ENCODE results near the gene SNX32. TPM values are rescaled to one million over a fixed set of nuclear protein-coding genes. Genes with fewer than 3 reads are reported as not detected.
"Not testable (repeated sequence)": the region's sequence is repeated elsewhere in the genome, so short reads cannot be mapped to it uniquely, and the experiment has no call there.

SNX32 gene
- total RNA-seq, 2 donors from 2014 or later = 0.52 to 1.0 TPM

- no peak overlapping the region for H3K27ac Mint-ChIP-seq
Measured at GRCh38 chr11:65829459-65829858, 4.3 kb upstream of the SNX32 start.

DNA sequence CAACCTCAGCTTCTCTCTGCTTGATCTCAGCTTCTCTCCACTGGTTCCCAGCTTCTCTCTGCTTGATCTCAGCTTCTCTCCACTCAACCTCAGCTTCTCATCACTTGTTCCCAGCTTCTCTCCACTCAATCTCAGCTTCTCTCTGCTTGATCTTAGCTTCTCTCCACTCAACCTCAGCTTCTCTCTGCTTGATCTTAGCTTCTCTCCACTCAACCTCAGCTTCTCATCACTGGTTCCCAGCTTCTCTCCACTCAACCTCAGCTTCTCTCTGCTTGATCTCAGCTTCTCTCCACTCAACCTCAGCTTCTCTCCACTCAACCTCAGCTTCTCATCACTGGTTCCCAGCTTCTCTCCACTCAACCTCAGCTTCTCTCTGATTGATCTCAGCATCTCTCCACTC lies 1.5 kb upstream of the SNX32 start:
- not testable (repeated sequence) for H3K36me3 Mint-ChIP-seq; ATAC-seq; H3K4me3 Mint-ChIP-seq; DNase-seq (ENCODE audit: low spot score); H3K9me3 Mint-ChIP-seq
- Mint-ChIP-seq H3K27me3 (peaks cover 17 to 18% of the 10 kb centered on the region in 2 donors), H3K4me1 (ENCODE audit: low read depth in 2 of 2) (peaks cover 6 to 16% of the 10 kb centered on the region in 2 donors), H3K27ac (peak overlapping the region in 1 of 2 donors; percentile 60)

More at GRCh38 chr11:65829459-65829858, 4.3 kb upstream of the SNX32 start:
- no peak overlapping the region for H3K4me3 Mint-ChIP-seq
- ATAC-seq (no peak), DNase-seq (ENCODE audit: low spot score) (no peak)
- H3K4me1 Mint-ChIP-seq (ENCODE audit: low read depth in 2 of 2) = peaks cover 6 to 16% of the 10 kb centered on the region in 2 donors
- peaks cover 17 to 18% of the 10 kb centered on the region in 2 donors for H3K27me3 Mint-ChIP-seq
- peaks cover 5% of the 10 kb centered on the region for H3K9me3 Mint-ChIP-seq
- no peaks in the 10 kb centered on the region for H3K36me3 Mint-ChIP-seq

GRCh38 chr11:65834202-65834601 lies 439 bp downstream of the SNX32 start:
- peaks cover 15 to 18% of the 10 kb centered on the region in 2 donors for H3K27me3 Mint-ChIP-seq
- peaks cover 5% of the 10 kb centered on the region for H3K9me3 Mint-ChIP-seq
- no peaks in the 10 kb centered on the region for H3K36me3 Mint-ChIP-seq
- ATAC-seq = no peak
- no peak for DNase-seq (ENCODE audit: low spot score)
- no peak overlapping the region for H3K4me3 Mint-ChIP-seq
- H3K4me1 Mint-ChIP-seq (ENCODE audit: low read depth in 2 of 2) = peaks cover 6 to 16% of the 10 kb centered on the region in 2 donors
- H3K27ac Mint-ChIP-seq = no peak overlapping the region

DNA sequence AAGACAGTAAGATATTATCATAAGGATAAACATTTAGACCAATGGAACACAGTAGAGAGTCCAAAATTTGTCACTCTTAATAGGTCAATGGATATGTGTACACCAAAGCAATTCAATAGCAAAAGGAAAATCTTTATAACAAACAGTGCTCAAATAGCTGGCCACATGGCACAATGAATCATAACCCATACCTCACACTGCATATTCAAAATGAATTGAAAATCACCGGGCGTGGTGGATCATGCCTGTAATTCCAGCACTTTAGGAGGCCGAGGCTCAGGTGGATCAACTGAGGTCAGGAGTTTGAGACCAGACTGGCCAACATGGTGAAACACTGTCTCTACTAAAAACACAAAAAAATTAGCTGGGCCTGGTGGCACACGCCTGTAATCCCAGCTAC lies 8.4 kb downstream of the SNX32 start:
- no peak for ATAC-seq
- Mint-ChIP-seq H3K4me1 (ENCODE audit: low read depth in 2 of 2) (no peaks in the 10 kb centered on the region), H3K36me3 (no peaks in the 10 kb centered on the region), H3K4me3 (no peak overlapping the region), H3K27me3 (no peaks in the 10 kb centered on the region), H3K9me3 (no peaks in the 10 kb centered on the region), H3K27ac (no peak overlapping the region)
- no peak for DNase-seq (ENCODE audit: low spot score)

DNA sequence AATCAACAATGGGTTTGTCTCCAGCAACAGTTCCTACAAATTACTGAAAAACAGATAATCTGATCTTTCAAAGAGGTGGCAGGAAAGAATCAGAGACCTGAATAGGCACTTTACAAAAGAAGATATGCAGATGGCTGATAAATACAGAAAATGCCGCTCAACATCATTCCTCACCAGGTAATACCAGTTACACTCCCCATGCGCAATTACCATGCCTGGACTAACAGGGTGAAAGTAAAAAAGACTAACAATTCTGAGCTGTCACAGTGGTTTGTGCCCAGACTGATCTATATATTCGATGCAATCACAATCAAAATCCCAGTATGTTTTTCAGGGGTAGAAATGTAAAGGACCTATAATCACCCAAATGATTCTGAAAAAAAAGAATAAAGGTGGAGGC lies 10.0 kb downstream of the SNX32 start:
- DNase-seq (ENCODE audit: low spot score) = no peak
- H3K27ac Mint-ChIP-seq = no peak overlapping the region
- H3K4me3 Mint-ChIP-seq = no peak overlapping the region
- ATAC-seq = no peak
- H3K27me3 Mint-ChIP-seq = no peaks in the 10 kb centered on the region
- H3K36me3 Mint-ChIP-seq = no peaks in the 10 kb centered on the region
- H3K4me1 Mint-ChIP-seq (ENCODE audit: low read depth in 2 of 2) = no peaks in the 10 kb centered on the region
- H3K9me3 Mint-ChIP-seq = no peaks in the 10 kb centered on the region

GRCh38 chr11:65844231-65844872 lies 10.6 kb downstream of the SNX32 start:
- DNase-seq (ENCODE audit: low spot score) (no peak), ATAC-seq (no peak)
- no peaks in the 10 kb centered on the region for H3K36me3 Mint-ChIP-seq
- no peak overlapping the region for H3K27ac Mint-ChIP-seq
- no peaks in the 10 kb centered on the region for H3K9me3 Mint-ChIP-seq
- H3K4me1 Mint-ChIP-seq (ENCODE audit: low read depth in 2 of 2) = no peaks in the 10 kb centered on the region
- no peaks in the 10 kb centered on the region for H3K27me3 Mint-ChIP-seq
- H3K4me3 Mint-ChIP-seq = no peak overlapping the region

DNA sequence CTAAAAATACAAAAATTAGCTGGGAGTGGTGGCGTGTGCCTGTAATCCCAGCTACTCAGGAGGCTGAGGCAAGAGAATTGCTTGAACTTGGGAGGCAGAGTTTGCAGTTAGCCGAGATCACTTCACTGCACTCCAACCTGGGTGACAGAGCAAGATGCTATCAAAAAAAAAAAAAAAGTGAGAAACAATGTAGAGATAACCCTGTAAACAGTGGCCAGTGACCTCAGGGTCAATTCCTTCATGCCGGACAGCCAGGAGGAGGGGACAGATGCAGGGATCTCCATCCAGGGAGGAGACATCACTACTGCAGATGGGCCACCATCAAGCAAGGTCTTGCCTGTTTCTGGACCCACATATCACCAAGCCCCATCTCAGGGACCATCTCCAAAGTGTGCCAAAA lies 14.0 kb downstream of the SNX32 start:
- Mint-ChIP-seq H3K4me1 (ENCODE audit: low read depth in 2 of 2) (peaks cover 0 to 4% of the 10 kb centered on the region in 2 donors), H3K36me3 (no peaks in the 10 kb centered on the region), H3K4me3 (no peak overlapping the region), H3K9me3 (no peaks in the 10 kb centered on the region), H3K27ac (no peak overlapping the region), H3K27me3 (no peaks in the 10 kb centered on the region)
- DNase-seq (ENCODE audit: low spot score) (no peak), ATAC-seq (no peak)

- H3K27me3 Mint-ChIP-seq; H3K4me1 Mint-ChIP-seq (ENCODE audit: low read depth in 2 of 2); H3K36me3 Mint-ChIP-seq; H3K9me3 Mint-ChIP-seq; ATAC-seq; H3K4me3 Mint-ChIP-seq; DNase-seq (ENCODE audit: low spot score); H3K27ac Mint-ChIP-seq: not testable (repeated sequence)
Measured at GRCh38 chr11:65848693-65849092, 14.9 kb downstream of the SNX32 start.

DNA sequence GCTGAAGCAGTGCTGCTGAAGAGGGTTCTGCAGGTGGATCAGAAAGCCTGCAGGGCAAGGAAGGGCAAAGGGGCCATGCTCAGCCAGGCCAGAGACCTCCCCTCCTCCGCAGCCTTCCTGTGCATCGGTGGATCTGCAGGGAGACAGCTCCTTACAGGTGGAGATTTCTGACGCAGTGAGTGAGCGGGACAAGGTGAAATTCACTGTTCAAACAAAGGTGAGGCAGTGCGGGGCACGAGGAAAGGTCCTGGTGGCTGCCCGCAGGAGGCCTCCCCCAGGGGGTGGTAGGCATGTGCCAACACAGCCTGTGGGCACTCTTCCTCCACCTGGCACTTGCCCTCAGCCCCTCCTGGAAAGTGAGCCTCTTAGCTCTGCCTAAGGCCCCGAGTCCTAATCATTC lies 15.6 kb downstream of the SNX32 start:
- Mint-ChIP-seq H3K27me3 (no peaks in the 10 kb centered on the region), H3K4me3 (no peak overlapping the region), H3K27ac (no peak overlapping the region), H3K4me1 (ENCODE audit: low read depth in 2 of 2) (peaks cover 9 to 14% of the 10 kb centered on the region in 2 donors), H3K36me3 (peaks cover 10% of the 10 kb centered on the region), H3K9me3 (no peaks in the 10 kb centered on the region)
- ATAC-seq = peak in 1 of 2 donors; percentile 1
- DNase-seq (ENCODE audit: low spot score) = no peak

DNA sequence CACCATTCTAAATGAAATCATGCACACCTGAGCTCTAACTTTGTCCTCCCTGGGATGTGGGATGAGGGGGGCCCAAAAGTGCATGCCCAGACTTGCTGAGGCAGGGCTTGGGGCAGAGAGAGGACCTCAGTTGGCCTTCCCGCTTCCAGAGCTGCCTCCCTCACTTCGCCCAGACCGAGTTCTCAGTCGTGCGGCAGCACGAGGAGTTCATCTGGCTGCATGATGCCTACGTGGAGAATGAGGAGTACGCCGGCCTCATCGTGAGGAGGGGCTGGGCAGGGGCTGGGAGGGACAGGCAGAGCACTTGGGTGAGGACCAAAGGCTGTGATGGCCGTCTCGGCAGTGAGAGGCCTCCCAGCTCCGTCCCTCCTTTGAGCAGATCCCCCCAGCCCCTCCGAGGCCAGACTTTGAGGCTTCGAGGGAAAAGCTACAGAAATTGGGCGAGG lies 16.0 kb downstream of the SNX32 start:
- Mint-ChIP-seq H3K36me3 (peaks cover 14% of the 10 kb centered on the region), H3K4me1 (ENCODE audit: low read depth in 2 of 2) (peaks cover 13 to 18% of the 10 kb centered on the region in 2 donors), H3K27ac (no peak overlapping the region), H3K27me3 (no peaks in the 10 kb centered on the region), H3K9me3 (no peaks in the 10 kb centered on the region), H3K4me3 (no peak overlapping the region)
- DNase-seq (ENCODE audit: low spot score) (no peak), ATAC-seq (peak in 1 of 2 donors; percentile 0)

- no peak overlapping the region for H3K27ac Mint-ChIP-seq
- peaks cover 16% of the 10 kb centered on the region for H3K36me3 Mint-ChIP-seq
- H3K9me3 Mint-ChIP-seq = no peaks in the 10 kb centered on the region
- H3K27me3 Mint-ChIP-seq = no peaks in the 10 kb centered on the region
- H3K4me3 Mint-ChIP-seq = no peak overlapping the region
- DNase-seq (ENCODE audit: low spot score) (no peak), ATAC-seq (peak; percentile 1)
- H3K4me1 Mint-ChIP-seq (ENCODE audit: low read depth in 2 of 2) = peaks cover 20 to 24% of the 10 kb centered on the region in 2 donors
Measured at GRCh38 chr11:65850217-65851082, 16.7 kb downstream of the SNX32 start.

- ATAC-seq (peak; percentile 55 to 57), DNase-seq (ENCODE audit: low spot score) (no peak)
- H3K36me3 Mint-ChIP-seq = peaks cover 18% of the 10 kb centered on the region
- no peaks in the 10 kb centered on the region for H3K27me3 Mint-ChIP-seq
- H3K4me1 Mint-ChIP-seq (ENCODE audit: low read depth in 2 of 2) = peaks cover 24 to 31% of the 10 kb centered on the region in 2 donors
- no peak overlapping the region for H3K27ac Mint-ChIP-seq
- H3K4me3 Mint-ChIP-seq = no peak overlapping the region
- H3K9me3 Mint-ChIP-seq = no peaks in the 10 kb centered on the region
Measured at GRCh38 chr11:65851083-65851579, 17.4 kb downstream of the SNX32 start.

DNA sequence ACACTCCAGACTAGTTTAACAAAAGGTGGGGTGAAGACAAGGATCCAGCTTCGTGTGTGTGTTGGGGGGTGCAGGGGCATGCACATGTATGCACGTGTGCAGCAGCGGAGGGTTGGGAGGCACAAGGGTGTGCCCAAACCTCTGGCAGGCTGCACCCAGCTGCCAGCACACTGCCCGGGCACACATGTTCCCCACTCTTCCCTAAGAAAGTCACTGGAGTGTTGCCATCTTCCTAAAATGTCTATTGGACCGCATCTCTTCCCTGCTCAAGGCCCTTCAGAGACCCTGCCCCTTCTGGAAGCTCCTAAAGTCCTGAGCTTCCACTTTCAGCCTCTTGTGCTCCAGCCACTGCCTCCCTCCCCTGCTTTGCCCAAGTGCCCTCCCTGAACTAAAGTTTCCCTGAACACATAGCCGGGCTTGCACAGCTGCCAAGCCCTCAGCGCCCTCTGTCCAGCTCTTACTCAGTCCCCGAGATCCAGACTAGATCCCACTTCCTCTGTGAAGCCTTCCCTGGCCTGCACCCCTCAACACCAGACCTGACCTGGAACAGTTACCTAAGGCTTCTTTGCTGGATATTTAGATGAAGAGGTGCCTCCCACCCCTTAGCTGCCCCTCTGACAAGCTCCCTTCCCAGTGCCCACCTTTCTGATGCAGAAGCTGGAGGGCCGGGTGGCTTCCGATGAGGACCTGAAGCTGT lies 18.2 kb downstream of the SNX32 start:
- peaks cover 26% of the 10 kb centered on the region for H3K36me3 Mint-ChIP-seq
- H3K9me3 Mint-ChIP-seq = no peaks in the 10 kb centered on the region
- ATAC-seq = no peak
- no peak overlapping the region for H3K27ac Mint-ChIP-seq
- peaks cover 32 to 38% of the 10 kb centered on the region in 2 donors for H3K4me1 Mint-ChIP-seq (ENCODE audit: low read depth in 2 of 2)
- no peak overlapping the region for H3K4me3 Mint-ChIP-seq
- no peak for DNase-seq (ENCODE audit: low spot score)
- no peaks in the 10 kb centered on the region for H3K27me3 Mint-ChIP-seq

Measured in natural killer cell treated with Interleukin-12 subunit alpha and Interleukin-12 subunit beta and Interleukin-15 and Interleukin-18, amount 100 ng/mL, for 72 hours (primary cell).